H9 (cell line): ENCODE results near the gene CSRP1. TPM values are rescaled to one million over a fixed set of nuclear protein-coding genes. Genes with fewer than 3 reads are reported as not detected.

Source experiments
- DNase-seq: peaks from one replicate; pipeline ENCODE4 v3.0.0-alpha.2; 2017
- H2AFZ ChIP-seq: one replicate; pipeline ENCODE4 v1.6.1; 2013; ENCODE audit warnings: mild to moderate bottlenecking, low read length, control low read depth, moderate library complexity
- H2AK5ac ChIP-seq: 2 replicates; pipeline ENCODE4 v1.6.1; 2013; ENCODE audit warnings: low read length, control low read depth, mixed read lengths; ENCODE audit not compliant: insufficient read length
- H2BK120ac ChIP-seq: one replicate; pipeline ENCODE4 v1.6.1; 2013; ENCODE audit warnings: low read depth, mild to moderate bottlenecking, low read length, control low read depth, inconsistent platforms; ENCODE audit not compliant: poor library complexity, severe bottlenecking
- H2BK12ac ChIP-seq: 2 replicates; pipeline ENCODE4 v1.6.1; 2013; ENCODE audit warnings: low read length, control low read depth, mixed read lengths, low read depth; ENCODE audit not compliant: insufficient read length
- H2BK15ac ChIP-seq: 2 replicates; pipeline ENCODE4 v1.6.1; 2013; ENCODE audit warnings: low read depth, low read length, control low read depth
- H2BK20ac ChIP-seq: one replicate; pipeline ENCODE4 v1.6.1; 2013; ENCODE audit warnings: low read depth, mild to moderate bottlenecking, low read length, control low read depth, inconsistent platforms; ENCODE audit not compliant: poor library complexity, severe bottlenecking
- H2BK5ac ChIP-seq: 2 replicates; pipeline ENCODE4 v1.6.1; 2013; ENCODE audit warnings: low read length, control low read depth, mixed read lengths; ENCODE audit not compliant: insufficient read length
- H3K14ac ChIP-seq: 2 replicates; pipeline ENCODE4 v1.6.1; 2013; ENCODE audit warnings: low read length, control low read depth; ENCODE audit not compliant: insufficient read depth
- H3K18ac ChIP-seq: 2 replicates; pipeline ENCODE4 v1.6.1; 2013; ENCODE audit warnings: low read depth, mild to moderate bottlenecking, mixed read lengths, low read length, control low read depth; ENCODE audit not compliant: insufficient read length
- H3K23ac ChIP-seq: 2 replicates; pipeline ENCODE4 v1.6.1; 2013; ENCODE audit warnings: low read length, control low read depth, mixed read lengths, low read depth; ENCODE audit not compliant: insufficient read length
- H3K23me2 ChIP-seq: 2 replicates; pipeline ENCODE4 v1.6.1; 2013; ENCODE audit warnings: low read depth, mild to moderate bottlenecking, mixed read lengths, low read length, control low read depth; ENCODE audit not compliant: insufficient read length, poor library complexity, severe bottlenecking
- H3K27ac ChIP-seq: 2 replicates; pipeline ENCODE4 v1.5.1; 2013; ENCODE audit warnings: low read length, control low read depth, mixed read lengths, low read depth; ENCODE audit not compliant: insufficient read length
- H3K27me3 ChIP-seq: 2 replicates; pipeline ENCODE4 v1.6.1; 2013; ENCODE audit warnings: low read length, control low read depth, inconsistent platforms; ENCODE audit not compliant: insufficient read depth
- H3K4ac ChIP-seq: 2 replicates; pipeline ENCODE4 v1.6.1; 2013; ENCODE audit warnings: low read depth, mild to moderate bottlenecking, control low read depth, inconsistent platforms, low read length, moderate library complexity
- H3K4me1 ChIP-seq: 2 replicates; pipeline ENCODE4 v1.6.1; 2013; ENCODE audit warnings: low read length, control low read depth, inconsistent platforms; ENCODE audit not compliant: insufficient read depth
- H3K4me2 ChIP-seq: 2 replicates; pipeline ENCODE4 v1.6.1; 2013; ENCODE audit warnings: low read length, control low read depth, mixed read lengths; ENCODE audit not compliant: insufficient read length, insufficient read depth
- H3K56ac ChIP-seq: 2 replicates; pipeline ENCODE4 v1.6.1; 2013; ENCODE audit warnings: low read depth, mild to moderate bottlenecking, mixed read lengths, low read length, control low read depth; ENCODE audit not compliant: insufficient read length
- H3K79me1 ChIP-seq: 2 replicates; pipeline ENCODE4 v1.6.1; 2013; ENCODE audit warnings: low read depth, mild to moderate bottlenecking, moderate library complexity, low read length, control low read depth, inconsistent platforms; ENCODE audit not compliant: insufficient read depth, poor library complexity, severe bottlenecking
- H3K79me2 ChIP-seq: 2 replicates; pipeline ENCODE4 v1.6.1; 2013; ENCODE audit warnings: low read length, control low read depth, inconsistent platforms; ENCODE audit not compliant: insufficient read depth
- H3K9ac ChIP-seq: 2 replicates; pipeline ENCODE4 v1.6.1; 2013; ENCODE audit warnings: low read length, control low read depth, mixed read lengths; ENCODE audit not compliant: insufficient read length; ENCODE audit errors: extremely low read depth
- H3K9me3 ChIP-seq: one replicate; pipeline ENCODE4 v1.6.1; 2013; ENCODE audit warnings: low read depth, low read length, inconsistent platforms; ENCODE audit not compliant: control insufficient read depth
- H3T11ph ChIP-seq: one replicate; pipeline ENCODE4 v1.6.1; 2013; ENCODE audit warnings: mild to moderate bottlenecking, low read length, control low read depth, inconsistent platforms
- H4K20me1 ChIP-seq: one replicate; pipeline ENCODE4 v1.6.1; 2013; ENCODE audit not compliant: control insufficient read depth, insufficient read length, insufficient read depth
- H4K5ac ChIP-seq: 2 replicates; pipeline ENCODE4 v1.6.1; 2013; ENCODE audit warnings: low read depth, mild to moderate bottlenecking, mixed read lengths, low read length, control low read depth; ENCODE audit not compliant: insufficient read length
- H4K8ac ChIP-seq: replicated peaks from 2 replicates; pipeline ENCODE4 v1.6.1; 2013; ENCODE audit warnings: low read length, control low read depth, mixed read lengths, low read depth; ENCODE audit not compliant: insufficient read length
- H4K91ac ChIP-seq: 2 replicates; pipeline ENCODE4 v1.6.1; 2013; ENCODE audit warnings: low read depth, mild to moderate bottlenecking, moderate library complexity, mixed read lengths, low read length, control low read depth; ENCODE audit not compliant: insufficient read length
- H3K27ac Mint-ChIP-seq, 3 experiments: 2 replicates in 2 of 3; 3 replicates in 1 of 3; pipeline ENCODE4 v1.8.0; 2020 to 2021; ENCODE audit warnings: mixed read lengths in 3 of 3, mild to moderate bottlenecking in 1 of 3, moderate library complexity in 1 of 3
- H3K27me3 Mint-ChIP-seq: 2 replicates; pipeline ENCODE4 v1.8.0; 2021; ENCODE audit warnings: low read depth, mild to moderate bottlenecking, moderate library complexity, mixed read lengths
- H3K36me3 Mint-ChIP-seq, 3 experiments: 2 replicates in 2 of 3; 3 replicates in 1 of 3; pipeline ENCODE4 v1.8.0; 2020 to 2021; ENCODE audit warnings: low read depth in 3 of 3, mixed read lengths in 3 of 3; ENCODE audit not compliant: insufficient read depth in 1 of 3
- H3K4me1 Mint-ChIP-seq, 2 experiments: 2 replicates each; pipeline ENCODE4 v1.8.0; 2020; ENCODE audit warnings: mixed read lengths in 2 of 2
- H3K4me3 Mint-ChIP-seq, 2 experiments: 2 replicates in 1 of 2; 3 replicates in 1 of 2; pipeline ENCODE4 v1.8.0; 2020 to 2021; ENCODE audit warnings: mild to moderate bottlenecking in 2 of 2, mixed read lengths in 2 of 2, moderate library complexity in 1 of 2
- H3K9me3 Mint-ChIP-seq, 2 experiments: 2 replicates in 1 of 2; 3 replicates in 1 of 2; pipeline ENCODE4 v1.8.0; 2020; ENCODE audit warnings: mild to moderate bottlenecking in 2 of 2, mixed read lengths in 2 of 2, moderate library complexity in 1 of 2
- CTCF ChIP-seq: fragments of 200-600 bp; sonication (generic); conservative IDR thresholded peaks from 3 replicates; pipeline ENCODE4 v1.8.0; 2021; ENCODE audit warnings: antibody characterized with exemption, mild to moderate bottlenecking
- WGBS: extraction: QIAGEN DNeasy Blood & Tissue Kit; methylation state at CpG from one replicate; pipeline ENCODE4 v1.1.7; 2013; ENCODE audit warnings: missing lambda C conversion rate, low lambda C conversion rate, mixed read lengths; ENCODE audit not compliant: insufficient read length; ENCODE audit errors: extremely low coverage; 5-methylcytosine and 5-hydroxymethylcytosine counted together
- total RNA-seq: library from RNA; stranded (reverse); gene quantifications from 2 replicates; pipeline ENCODE4 v1.2.1, GENCODE V29; 2021

CSRP1 gene
- total RNA-seq, 1 experiment from 2014 or later, result 0.44 TPM

GRCh38 chr1:201552941-201553351, 46.0 kb upstream of the CSRP1 start:
- no peak overlapping the region for H3K9ac ChIP-seq
- no peak overlapping the region for H3K4ac ChIP-seq
- no peak overlapping the region for H3K14ac ChIP-seq
- H3K27me3 ChIP-seq, result no peaks in the 10 kb centered on the region
- no peak overlapping the region for H2BK5ac ChIP-seq
- no peak overlapping the region for H2BK20ac ChIP-seq
- H3T11ph ChIP-seq, result no peak overlapping the region
- no CpG with 5 or more reads among the region's 5 CpGs for WGBS
- DNase-seq, result no peak
- no peaks in the 10 kb centered on the region for H3K9me3 Mint-ChIP-seq
- no peak overlapping the region for H3K23ac ChIP-seq
- peaks cover 6 to 9% of the 10 kb centered on the region in 2 experiments for H3K4me1 Mint-ChIP-seq
- H3K18ac ChIP-seq, result no peak overlapping the region
- no peak overlapping the region for H4K8ac ChIP-seq
- no peaks in the 10 kb centered on the region for H3K9me3 ChIP-seq
- H3K23me2 ChIP-seq, result no peaks in the 10 kb centered on the region
- no peak overlapping the region for H3K4me3 Mint-ChIP-seq
- H3K56ac ChIP-seq, result no peak overlapping the region
- no peak overlapping the region for H2BK15ac ChIP-seq
- H3K27ac ChIP-seq, result no peak overlapping the region
- H4K5ac ChIP-seq, result no peak overlapping the region
- no peak overlapping the region for H2BK12ac ChIP-seq
- no peak overlapping the region for H2AFZ ChIP-seq
- H4K20me1 ChIP-seq, result no peaks in the 10 kb centered on the region
- no peak for TF ChIP-seq CTCF
- H3K4me2 ChIP-seq, result no peak overlapping the region
- no peak overlapping the region for H4K91ac ChIP-seq
- no peak overlapping the region for H2BK120ac ChIP-seq
- no peak overlapping the region for H3K27ac Mint-ChIP-seq
- H3K36me3 Mint-ChIP-seq, result no peaks in the 10 kb centered on the region
- no peaks in the 10 kb centered on the region for H3K79me1 ChIP-seq
- peaks cover 8% of the 10 kb centered on the region; the same call in 1 of the 2 replicates for H3K27me3 Mint-ChIP-seq
- no peak overlapping the region for H2AK5ac ChIP-seq
- no peaks in the 10 kb centered on the region for H3K79me2 ChIP-seq
- 0 out of 2 replicates have a peak, but pooled peaks cover 3% of the 10 kb centered on the region for H3K4me1 ChIP-seq
